ENCODE measurements around the gene GNAQ.

Gene GNAQ

DNA sequence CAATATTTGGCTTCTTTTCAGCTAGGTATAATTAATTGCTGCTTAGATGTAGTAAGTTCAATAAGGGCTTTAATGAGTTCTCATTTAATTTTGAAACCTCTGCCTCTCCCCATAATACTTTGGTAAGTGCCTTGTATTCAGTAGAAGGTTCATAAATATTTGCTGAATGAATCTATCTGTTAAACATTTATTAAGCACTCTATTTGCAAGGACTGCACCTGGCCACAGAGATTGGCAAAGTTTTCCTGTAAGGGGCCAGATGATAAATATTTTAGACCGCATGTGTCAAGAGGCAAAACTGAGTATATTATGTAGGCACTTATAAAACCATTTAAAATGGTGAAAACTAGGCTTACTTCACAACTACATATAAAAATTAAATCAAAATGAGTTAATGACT, 364.5 kb downstream of the GNAQ start:
- in situ Hi-C loops (cut with HindIII; ENCODE audit: low sequenced_read_pairs) = no loop called here
